Measurements from ENCODE around the gene ZMPSTE24. TPM values are rescaled to one million over a fixed set of nuclear protein-coding genes. Genes with fewer than 3 reads are reported as not detected.

Gene ZMPSTE24
- total RNA-seq (2022; extraction: Qiagen RNA extraction; ENCODE audit: low read depth), result 20.4 to 42.8 TPM (median 36.6 TPM) in 5 replicates

DNA sequence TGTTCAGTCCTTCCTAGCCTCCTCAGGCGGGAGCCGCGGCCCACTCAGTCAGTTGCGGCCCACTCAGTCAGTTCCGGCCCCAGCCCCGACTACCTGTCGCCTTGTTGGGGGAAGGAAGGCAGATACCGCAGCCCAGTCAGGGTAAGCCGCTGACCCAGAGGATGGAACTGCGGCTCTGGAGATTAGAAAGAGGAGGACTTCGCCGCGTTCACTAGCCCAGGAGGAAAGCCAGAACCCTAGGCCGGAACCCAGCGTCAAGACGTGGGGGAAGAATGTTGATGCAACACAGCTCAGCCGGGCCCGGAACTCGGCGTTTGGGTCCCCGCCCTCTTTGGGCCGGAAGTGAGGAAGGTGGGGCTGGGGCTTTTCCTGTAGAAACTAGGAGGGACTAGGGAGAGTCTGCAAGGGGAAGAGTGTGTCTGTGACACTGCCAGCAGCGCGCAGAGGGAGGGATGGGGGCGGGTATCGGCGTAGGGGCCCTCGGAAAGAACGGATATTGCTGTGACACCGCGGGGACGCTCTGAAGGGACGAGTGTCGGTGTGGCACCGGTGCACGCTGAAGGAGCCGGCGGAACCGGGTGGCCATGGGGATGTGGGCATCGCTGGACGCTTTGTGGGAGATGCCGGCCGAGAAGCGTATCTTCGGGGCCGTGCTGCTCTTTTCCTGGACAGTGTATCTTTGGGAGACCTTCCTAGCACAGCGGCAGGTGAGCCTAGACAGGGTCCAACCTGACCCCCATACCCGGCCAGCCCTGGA lies at the start of gene ZMPSTE24:
Gene ZMPSTE24 (plus strand): TSS at position 549 of the 757 bp plus-strand sequence. CDS start 36 bp downstream, at position 585.

DNA sequence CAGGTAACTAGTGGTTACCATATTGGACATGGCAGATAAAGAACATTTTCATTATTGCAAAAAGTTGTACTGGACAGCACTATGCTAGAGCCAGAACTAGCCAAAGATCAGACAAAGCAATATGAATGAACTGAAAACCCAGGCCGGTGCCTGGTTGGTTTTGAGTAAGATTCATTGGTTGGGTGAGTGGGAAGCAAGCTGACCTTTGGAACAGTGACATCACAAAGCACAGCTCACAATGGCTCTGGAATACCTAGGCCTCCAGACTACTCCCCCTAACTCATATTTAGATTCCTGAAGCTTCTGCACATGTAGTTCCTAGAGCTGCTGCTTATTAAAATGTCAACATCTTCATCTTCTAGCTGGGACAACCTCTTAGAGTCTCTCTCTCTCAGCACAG lies 10.4 kb upstream of the ZMPSTE24 start, which contains the start of gene TMCO2:
Gene TMCO2 (plus strand): TSS at position 283 of the 400 bp plus-strand sequence. CDS start 57 bp downstream, at position 340.

DNA sequence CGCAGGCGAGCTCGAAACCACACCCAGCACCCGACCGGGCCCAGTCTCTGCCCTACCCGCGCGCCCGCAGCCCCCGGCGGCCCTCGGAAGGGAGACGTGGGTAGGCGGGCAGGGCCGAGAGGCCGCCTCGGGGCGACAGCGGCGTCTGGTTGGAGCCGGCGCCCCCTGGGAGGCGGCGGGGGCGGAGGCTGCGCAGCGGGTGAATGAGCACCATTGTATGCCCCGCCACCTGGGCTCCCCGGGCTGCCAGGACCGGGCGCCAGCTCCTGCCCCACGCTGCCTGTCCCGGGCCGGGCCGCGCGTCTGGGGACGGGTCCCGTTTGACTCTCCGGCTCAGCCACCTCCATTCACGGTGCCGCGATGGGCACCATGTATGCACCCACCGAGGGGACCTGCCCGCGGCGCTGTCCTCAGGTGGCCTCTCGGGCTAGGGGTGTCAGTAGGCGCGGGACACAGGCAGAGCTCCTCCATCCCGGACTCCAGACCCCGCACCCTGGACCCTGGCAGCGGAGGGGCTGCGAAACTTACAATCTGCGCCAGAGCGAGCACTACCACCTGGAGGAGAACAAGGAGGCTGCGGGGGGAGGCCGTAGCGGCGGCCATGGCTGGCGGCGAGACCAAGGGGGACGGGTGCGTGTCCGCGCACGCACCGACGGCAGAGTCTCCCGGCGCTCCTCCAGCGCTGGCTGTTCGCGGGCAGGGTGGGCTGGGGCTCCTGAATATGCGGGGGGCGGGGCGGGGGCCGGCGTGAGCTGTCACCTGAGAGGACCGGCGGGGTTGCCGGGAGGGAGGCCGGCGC lies 58.8 kb downstream of the ZMPSTE24 start, which contains the start of gene COL9A2:
Gene COL9A2 (minus strand): TSS at position 692 of the 799 bp plus-strand sequence. CDS start 89 bp downstream, at position 603.

Other genes starting within 250 kb of the ZMPSTE24 start
- gene CAP1, start 217.5 kb upstream of the ZMPSTE24 start, total RNA-seq (2022; extraction: Qiagen RNA extraction; ENCODE audit: low read depth), result 214 to 289 TPM (median 235 TPM) in 5 replicates
- 62.5 to 82.0 TPM (median 64.9 TPM) in 5 replicates for gene PPT1, start 161.0 kb upstream of the ZMPSTE24 start, total RNA-seq (2022; extraction: Qiagen RNA extraction; ENCODE audit: low read depth)
- gene RLF, start 96.8 kb upstream of the ZMPSTE24 start, total RNA-seq (2022; extraction: Qiagen RNA extraction; ENCODE audit: low read depth), result 4.0 to 6.7 TPM (median 5.4 TPM) in 5 replicates
- not detected in 5 replicates for gene TMCO2, start 10.3 kb upstream of the ZMPSTE24 start, total RNA-seq (2022; extraction: Qiagen RNA extraction; ENCODE audit: low read depth)
- 0.23 to 0.48 TPM (median 0.24 TPM) in 3 of 5 replicates, not detected in the others for gene COL9A2, start 59.0 kb downstream of the ZMPSTE24 start, total RNA-seq (2022; extraction: Qiagen RNA extraction; ENCODE audit: low read depth)
- gene SMAP2, start 115.5 kb downstream of the ZMPSTE24 start, total RNA-seq (2022; extraction: Qiagen RNA extraction; ENCODE audit: low read depth), result 9.4 to 12.3 TPM (median 9.7 TPM) in 5 replicates
- 1.5 to 3.0 TPM (median 1.8 TPM) in 5 replicates for gene ZFP69B, start 192.2 kb downstream of the ZMPSTE24 start, total RNA-seq (2022; extraction: Qiagen RNA extraction; ENCODE audit: low read depth)
- gene ZFP69, start 219.1 kb downstream of the ZMPSTE24 start, total RNA-seq (2022; extraction: Qiagen RNA extraction; ENCODE audit: low read depth), result not detected in 5 replicates

Data from A549 treated with ZK216348 at 1 μM for 4 hours (cell line).